T-helper 1 cell treated with Interleukin-12 subunit alpha and Interleukin-12 subunit beta and Interleukin-4 antibody, amounts not matched to agents 30 μg/mL and 1 μg/mL, for 36 hours (primary cell): ENCODE data around the gene SLC4A7.
A peak's percentile ranks its signal among the peaks of the same experiment; 100 is the strongest.
"Not testable (repeated sequence)": the region's sequence is repeated elsewhere in the genome, so short reads cannot be mapped to it uniquely, and the experiment has no call there.

Source experiments
- H3K27ac Mint-ChIP-seq: one replicate; pipeline ENCODE4 v1.8.0; 2021; ENCODE audit warnings: mild to moderate bottlenecking, mixed read lengths
- H3K27me3 Mint-ChIP-seq: one replicate; pipeline ENCODE4 v1.8.0; 2021; ENCODE audit warnings: low read depth, mixed read lengths
- H3K36me3 Mint-ChIP-seq: one replicate; pipeline ENCODE4 v1.8.0; 2021; ENCODE audit warnings: low read depth, mixed read lengths
- H3K4me1 Mint-ChIP-seq: one replicate; pipeline ENCODE4 v1.8.0; 2021; ENCODE audit warnings: low read depth, mixed read lengths
- H3K4me3 Mint-ChIP-seq: one replicate; pipeline ENCODE4 v1.8.0; 2021; ENCODE audit warnings: mild to moderate bottlenecking, moderate library complexity, mixed read lengths
- H3K9me3 Mint-ChIP-seq: one replicate; pipeline ENCODE4 v1.8.0; 2021; ENCODE audit warnings: mixed read lengths

The SLC4A7 gene

DNA sequence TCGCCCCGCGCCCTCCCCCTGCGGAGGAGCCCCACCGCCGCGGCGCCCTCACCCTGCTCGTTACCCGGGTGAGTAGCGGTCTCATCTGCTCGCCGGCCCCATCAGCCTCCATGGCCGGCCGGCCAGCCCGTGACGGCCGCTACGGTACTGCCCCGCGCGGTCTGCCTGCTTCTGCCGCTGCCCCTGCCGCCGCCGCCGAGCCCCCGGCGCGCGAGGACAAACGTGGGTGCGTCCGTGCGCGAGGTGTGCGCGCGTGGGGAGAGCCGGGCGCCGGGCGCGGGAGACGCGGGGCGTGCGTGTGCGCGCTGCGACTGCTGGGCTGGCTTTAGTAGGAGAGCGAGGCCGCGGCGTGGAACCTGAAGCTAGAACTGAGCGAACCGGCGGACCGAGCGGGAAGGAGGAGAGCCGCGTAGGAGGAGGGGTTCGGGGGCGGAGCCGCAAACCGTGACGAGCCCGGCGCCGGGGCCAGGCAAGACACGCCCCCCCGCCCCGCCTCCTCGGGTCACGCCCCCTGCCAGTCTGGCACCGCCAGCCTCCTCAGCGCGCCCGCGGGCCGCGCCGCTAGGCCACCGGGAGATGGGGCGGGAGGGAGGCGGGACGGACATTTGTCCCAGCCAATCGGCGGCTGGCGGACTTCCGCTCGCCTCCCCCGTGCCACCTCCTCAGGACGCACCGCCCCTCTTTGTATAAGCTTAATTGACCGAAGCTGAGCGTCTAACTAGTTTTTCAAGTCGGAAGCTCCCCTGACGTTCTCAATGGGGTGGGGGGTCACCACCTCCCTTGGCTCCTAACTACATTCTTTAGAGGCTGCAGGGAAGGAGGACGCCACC, at the start of gene SLC4A7:
Gene SLC4A7 (minus strand): TSS at position 370 of the 830 bp plus-strand sequence. CDS start 258 bp downstream, at position 112.
- Mint-ChIP-seq H3K27ac (peak within 1 kb of the TSS; percentile 91), H3K4me1 (peaks cover 30% of the 10 kb centered on the region), H3K36me3 (peaks cover 7% of the 10 kb centered on the region), H3K4me3 (peak within 1 kb of the TSS; percentile 99), H3K9me3 (no peaks in the 10 kb centered on the region), H3K27me3 (no peaks in the 10 kb centered on the region)

DNA sequence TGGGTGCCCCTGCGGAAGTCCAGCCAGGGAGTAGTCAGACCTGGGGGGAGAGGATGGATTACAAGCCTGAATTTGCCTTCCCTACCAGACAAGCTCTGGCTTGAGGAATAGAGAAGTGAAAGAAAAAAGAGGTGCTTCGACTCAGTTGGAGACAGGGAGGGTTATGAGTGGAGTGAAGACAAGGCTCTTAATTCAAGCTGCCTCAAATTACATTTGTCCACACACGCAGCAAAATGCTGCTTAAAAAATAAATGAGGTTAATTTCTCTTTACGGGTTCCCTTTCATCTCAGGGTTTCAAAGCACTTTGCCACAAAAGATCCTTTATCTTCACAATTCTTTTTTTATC, 49.0 kb upstream of the SLC4A7 start:
- peak overlapping the region; percentile 34 for H3K27ac Mint-ChIP-seq

DNA sequence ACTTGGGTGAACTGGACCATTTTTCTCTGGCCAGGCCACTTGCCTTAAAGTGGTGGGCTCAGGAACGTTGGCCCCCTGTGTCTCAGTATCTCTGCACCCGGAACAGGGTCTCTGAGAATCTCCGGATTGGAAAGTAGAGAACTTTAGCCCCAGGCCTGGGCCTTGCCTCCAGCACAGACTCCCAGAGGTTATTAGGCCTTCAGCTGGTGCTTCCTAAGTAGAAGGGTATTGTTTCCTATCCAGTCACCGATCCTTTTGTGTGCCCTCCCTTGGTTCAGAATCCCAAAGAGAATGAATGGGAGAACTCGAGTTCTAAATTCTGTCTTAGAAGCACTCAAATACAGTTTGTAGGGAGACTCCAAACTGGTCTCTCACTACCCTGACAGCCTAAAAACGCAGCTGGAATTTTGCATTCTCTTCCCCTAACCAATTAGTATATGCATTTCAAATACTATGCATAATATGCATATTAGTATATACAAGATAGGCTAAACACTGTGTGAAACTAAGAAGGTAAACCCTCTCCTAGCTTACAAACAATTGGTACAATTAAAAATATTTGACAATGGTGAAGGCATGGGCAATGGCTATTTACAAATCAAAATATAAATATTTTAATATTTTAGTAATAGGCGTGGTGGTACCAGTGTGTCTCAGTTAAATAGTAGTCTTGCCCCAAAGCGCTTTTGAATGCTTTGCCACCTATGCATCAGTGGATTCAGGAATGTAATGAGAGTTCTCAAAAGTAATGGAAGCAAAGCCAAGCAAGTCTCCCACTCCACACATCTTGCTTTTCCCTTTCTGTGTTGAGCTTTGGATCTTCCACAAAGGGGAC, 48.5 kb upstream of the SLC4A7 start:
- H3K9me3 Mint-ChIP-seq = peaks cover 3% of the 10 kb centered on the region
- H3K27ac Mint-ChIP-seq = peak overlapping the region; percentile 34
- no peak overlapping the region for H3K4me3 Mint-ChIP-seq
- H3K27me3 Mint-ChIP-seq = no peaks in the 10 kb centered on the region
- peaks cover 6% of the 10 kb centered on the region for H3K36me3 Mint-ChIP-seq
- H3K4me1 Mint-ChIP-seq = peaks cover 29% of the 10 kb centered on the region

More for the DNA sequence above, 49.0 kb upstream of the SLC4A7 start:
- Mint-ChIP-seq H3K4me3 (no peak overlapping the region), H3K4me1 (peaks cover 29% of the 10 kb centered on the region), H3K27me3 (no peaks in the 10 kb centered on the region), H3K9me3 (peaks cover 3% of the 10 kb centered on the region), H3K36me3 (peaks cover 6% of the 10 kb centered on the region)

DNA sequence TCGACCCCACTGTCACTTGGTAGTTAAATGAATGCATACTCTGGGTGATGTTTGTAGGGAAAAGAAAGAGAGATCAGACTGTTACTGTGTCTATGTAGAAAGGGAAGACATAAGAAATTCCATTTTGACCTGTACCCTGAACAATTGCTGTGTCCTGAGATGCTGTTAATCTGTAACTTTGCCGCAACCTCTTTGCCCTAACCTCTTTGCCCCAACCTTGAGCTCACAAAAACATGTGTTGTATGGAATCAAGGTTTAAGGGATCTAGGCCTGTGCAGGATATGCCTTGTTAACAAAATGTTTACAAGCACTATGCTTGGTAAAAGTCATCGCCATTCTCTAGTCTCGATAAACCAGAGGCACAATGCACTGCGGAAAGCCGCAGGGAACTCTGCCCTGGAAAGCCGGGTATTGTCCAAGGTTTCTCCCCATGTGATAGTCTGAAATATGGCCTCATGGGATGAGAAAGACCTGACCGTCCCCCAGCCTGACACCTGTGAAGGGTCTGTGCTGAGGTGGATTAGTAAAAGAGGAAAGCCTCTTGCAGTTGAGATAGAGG, 47.1 kb upstream of the SLC4A7 start:
- H3K27me3 Mint-ChIP-seq, H3K9me3 Mint-ChIP-seq, H3K36me3 Mint-ChIP-seq, H3K4me3 Mint-ChIP-seq, H3K27ac Mint-ChIP-seq: not testable (repeated sequence)
- H3K4me1 Mint-ChIP-seq = peaks cover 32% of the 10 kb centered on the region

DNA sequence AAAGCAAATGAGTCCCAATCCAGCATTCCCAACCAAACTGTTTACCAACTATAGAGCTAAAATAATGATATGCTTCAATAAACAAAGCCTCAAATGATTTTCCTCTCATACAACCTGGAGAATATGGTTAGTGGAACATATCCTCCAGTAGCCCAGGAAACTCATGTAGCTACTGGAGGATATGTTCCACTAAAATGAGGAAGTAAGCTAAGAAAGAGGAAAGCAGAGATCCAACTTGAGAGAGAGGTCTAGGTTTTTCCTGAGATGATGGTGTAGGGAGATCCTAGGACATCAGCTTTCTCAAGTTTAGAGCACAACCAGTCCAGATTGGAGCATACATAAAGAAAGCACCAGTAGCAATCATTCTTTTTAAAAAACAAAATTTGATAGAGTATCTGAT, 44.6 kb upstream of the SLC4A7 start:
- Mint-ChIP-seq H3K4me1 (peaks cover 19% of the 10 kb centered on the region), H3K4me3 (no peak overlapping the region), H3K27ac (no peak overlapping the region), H3K36me3 (no peaks in the 10 kb centered on the region), H3K9me3 (no peaks in the 10 kb centered on the region), H3K27me3 (no peaks in the 10 kb centered on the region)

DNA sequence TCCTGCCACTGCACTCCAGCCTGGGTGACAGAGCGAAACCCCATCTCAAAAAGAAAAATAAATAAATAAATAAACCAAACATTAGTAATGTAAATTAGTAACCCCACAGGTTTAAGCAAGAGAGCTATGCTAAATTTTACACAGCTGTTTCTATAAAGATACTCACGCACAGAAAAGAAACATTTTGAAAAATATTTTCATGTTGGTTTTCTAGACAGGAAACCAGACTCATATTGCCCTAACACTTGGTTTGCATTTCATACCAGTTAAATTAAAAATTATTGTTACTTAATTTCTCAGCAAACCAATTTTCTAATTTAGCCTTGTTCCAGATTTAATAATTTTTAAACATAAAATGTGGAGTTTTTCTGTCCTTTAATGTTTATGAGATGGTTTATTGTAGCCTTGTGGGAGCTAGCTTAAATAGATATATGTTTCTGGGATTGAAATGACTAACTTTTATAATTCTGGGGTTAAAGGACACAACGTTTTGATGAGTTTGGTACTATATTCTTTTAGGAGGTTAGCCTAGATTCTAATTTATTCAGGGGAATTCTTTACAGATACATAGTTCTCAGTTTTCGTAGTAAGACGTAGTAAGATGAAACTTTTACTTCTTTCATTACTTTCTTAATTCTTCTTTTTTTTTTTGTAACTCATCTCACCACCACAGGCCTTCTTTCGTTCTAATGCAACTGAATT, 42.6 kb upstream of the SLC4A7 start:
- no peaks in the 10 kb centered on the region for H3K9me3 Mint-ChIP-seq
- no peak overlapping the region for H3K27ac Mint-ChIP-seq
- no peak overlapping the region for H3K4me3 Mint-ChIP-seq
- H3K36me3 Mint-ChIP-seq = no peaks in the 10 kb centered on the region
- peaks cover 10% of the 10 kb centered on the region for H3K4me1 Mint-ChIP-seq
- no peaks in the 10 kb centered on the region for H3K27me3 Mint-ChIP-seq

DNA sequence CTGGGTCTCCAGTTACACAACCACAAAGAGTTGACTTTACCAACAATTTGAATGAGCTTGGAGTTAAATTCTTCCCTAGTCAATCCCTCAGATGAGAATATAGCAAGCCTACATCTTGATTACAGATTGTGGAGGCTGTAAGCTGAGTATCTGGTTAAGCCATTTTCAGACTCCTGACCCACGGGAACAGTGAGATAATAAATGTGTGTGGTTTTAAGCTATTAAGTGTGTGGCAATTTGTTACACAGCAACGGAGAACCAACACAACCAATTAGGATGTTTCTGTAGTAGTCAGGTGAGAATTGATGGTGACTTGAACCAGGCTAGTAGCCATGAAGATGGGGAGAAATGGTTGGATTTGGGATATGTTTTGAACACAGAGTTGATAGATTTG, 37.7 kb upstream of the SLC4A7 start:
- Mint-ChIP-seq H3K9me3 (no peaks in the 10 kb centered on the region), H3K4me3 (no peak overlapping the region), H3K36me3 (no peaks in the 10 kb centered on the region), H3K27me3 (no peaks in the 10 kb centered on the region), H3K27ac (no peak overlapping the region), H3K4me1 (peaks cover 3% of the 10 kb centered on the region)

DNA sequence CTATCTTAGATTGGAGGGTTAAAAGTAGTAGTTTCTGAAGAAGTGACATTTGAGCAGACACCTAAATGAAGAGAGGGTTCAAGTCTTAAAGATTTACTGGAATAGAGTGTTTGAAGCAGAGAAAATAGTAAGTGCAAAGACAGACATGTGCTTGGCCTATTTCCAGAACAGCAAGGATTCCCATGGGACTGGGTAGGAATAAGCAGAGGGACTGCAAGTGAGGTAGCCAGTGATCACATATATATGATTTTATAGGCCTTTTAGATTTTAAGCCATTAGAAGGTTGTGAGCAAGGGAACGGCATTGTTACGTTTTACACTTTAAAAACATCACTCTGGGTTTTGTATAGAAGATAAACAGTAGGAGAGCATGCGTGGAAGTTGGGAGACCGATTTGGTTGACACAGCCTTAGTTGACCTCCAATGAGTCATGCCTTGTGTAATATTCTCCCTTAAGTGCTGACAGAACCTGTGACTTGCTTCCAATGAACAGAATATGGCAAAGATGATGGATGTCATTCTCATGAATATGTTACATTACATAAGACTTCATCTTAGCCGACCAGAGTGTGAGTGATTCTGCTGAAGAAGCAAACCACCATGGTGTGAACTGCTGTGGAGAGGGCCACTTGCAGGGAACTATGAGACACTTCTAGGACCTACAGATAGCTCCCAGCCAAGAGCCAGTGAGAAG, 37.1 kb upstream of the SLC4A7 start:
- H3K36me3 Mint-ChIP-seq = no peaks in the 10 kb centered on the region
- no peaks in the 10 kb centered on the region for H3K27me3 Mint-ChIP-seq
- peaks cover 2% of the 10 kb centered on the region for H3K4me1 Mint-ChIP-seq
- no peaks in the 10 kb centered on the region for H3K9me3 Mint-ChIP-seq
- no peak overlapping the region for H3K27ac Mint-ChIP-seq
- H3K4me3 Mint-ChIP-seq = no peak overlapping the region

DNA sequence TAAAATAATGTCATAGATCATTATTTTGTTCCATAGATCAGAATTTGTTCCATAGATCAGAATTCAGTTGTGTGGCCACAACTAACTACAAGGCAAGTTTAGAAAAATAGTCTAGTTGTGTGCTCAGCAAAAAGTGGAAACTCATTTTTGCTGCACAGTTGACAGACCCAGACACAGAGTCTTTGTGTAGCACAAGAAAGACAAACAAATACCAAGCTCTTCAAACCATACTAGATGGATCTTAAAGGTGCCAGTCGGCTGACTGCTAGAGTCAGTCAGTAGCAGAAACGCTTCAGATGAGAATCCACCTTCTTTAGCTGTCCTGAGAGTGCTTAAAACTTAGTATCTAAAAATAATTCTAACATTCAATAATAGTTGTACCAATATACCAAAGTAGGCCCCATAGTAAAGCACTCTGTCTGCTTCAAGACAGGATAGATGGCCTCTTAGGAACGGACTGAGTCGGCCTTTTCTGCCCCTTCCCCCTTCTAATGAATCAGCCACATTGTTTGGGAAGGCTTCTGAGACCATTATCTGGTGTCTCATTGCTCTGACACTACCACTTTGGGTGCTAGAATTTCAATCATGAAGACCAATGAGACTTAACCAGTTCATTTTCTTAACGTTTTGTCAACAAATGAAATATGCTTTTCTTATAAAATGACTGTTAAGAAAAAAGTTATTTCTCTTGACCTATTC, 27.7 kb upstream of the SLC4A7 start:
- Mint-ChIP-seq H3K4me3 (no peak overlapping the region), H3K9me3 (no peaks in the 10 kb centered on the region), H3K27me3 (no peaks in the 10 kb centered on the region), H3K27ac (no peak overlapping the region), H3K36me3 (no peaks in the 10 kb centered on the region), H3K4me1 (no peaks in the 10 kb centered on the region)

DNA sequence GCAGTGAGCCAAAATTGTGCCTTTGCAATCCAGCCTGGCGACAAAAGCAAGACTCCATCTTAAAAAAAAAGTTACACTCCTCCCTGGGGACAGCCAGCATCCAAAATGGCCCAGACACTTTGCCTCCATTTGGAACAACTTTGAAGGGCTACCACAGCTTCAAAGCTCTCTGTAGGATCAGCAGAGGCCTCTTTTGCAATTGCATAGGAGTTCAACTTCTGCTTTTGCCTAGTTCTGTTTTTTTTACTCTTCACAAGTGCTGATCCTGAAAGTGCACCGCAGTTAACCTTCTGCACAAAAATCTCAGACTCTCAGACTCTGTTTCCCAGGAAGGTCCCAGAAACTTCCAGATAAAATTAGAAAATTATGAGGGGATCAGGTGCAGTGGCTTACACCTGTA, 25.2 kb upstream of the SLC4A7 start:
- Mint-ChIP-seq H3K4me3 (no peak overlapping the region), H3K9me3 (no peaks in the 10 kb centered on the region), H3K36me3 (no peaks in the 10 kb centered on the region), H3K27ac (no peak overlapping the region), H3K4me1 (no peaks in the 10 kb centered on the region), H3K27me3 (no peaks in the 10 kb centered on the region)

DNA sequence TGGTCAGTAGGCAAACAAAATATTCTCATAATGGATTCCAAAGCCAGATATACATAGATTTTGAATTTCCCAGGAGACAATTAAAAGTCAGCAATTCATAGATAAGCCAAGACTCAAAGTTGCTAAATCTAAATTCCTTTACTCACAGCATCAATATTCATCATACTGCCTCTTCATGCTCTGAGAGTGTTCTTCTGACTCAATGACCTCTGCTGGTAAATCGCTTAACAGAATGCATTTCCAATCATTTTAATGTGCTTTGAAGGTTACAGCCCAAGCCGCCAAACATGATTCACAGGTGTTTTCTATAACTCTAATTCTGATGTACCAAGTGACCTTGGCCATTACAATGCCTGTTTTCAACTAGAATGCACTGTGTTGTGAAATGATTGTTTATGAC, 24.2 kb upstream of the SLC4A7 start:
- Mint-ChIP-seq H3K4me3 (no peak overlapping the region), H3K9me3 (no peaks in the 10 kb centered on the region), H3K27me3 (no peaks in the 10 kb centered on the region), H3K36me3 (no peaks in the 10 kb centered on the region), H3K27ac (no peak overlapping the region), H3K4me1 (no peaks in the 10 kb centered on the region)

DNA sequence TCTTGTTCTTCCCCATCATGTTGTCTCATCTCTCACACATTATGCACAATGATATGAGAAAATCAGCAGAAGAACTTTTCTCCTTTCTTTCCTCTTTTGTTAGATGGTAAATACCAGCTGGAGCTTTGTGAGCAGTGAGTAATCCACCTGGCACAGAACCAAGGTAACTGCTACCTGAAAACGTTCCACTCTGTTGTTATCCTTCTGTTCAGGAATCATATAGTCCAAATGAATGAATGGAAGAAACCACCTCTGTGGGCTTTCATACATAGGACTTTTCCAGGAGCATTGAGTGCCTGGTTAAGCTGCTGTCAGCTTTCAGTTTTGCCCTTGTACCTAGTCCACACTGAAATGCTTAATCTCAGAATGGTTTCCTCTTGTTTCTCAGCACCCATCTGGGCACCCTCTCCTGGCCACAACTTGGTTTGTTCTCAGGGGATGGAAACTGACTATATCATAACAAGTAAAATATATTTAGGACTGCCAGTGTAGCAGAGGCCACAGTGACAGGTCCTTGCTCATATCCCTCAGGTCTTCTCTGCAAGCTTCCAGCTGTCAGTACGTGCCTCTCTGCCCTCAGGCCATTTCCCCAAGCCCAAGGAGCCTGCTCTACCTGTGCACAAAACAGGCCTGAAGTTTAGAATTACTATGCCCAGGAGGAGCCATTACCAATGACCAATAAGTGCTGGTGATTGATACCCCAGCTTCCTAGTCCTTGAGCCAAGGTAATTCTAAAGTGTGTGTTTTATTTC, 23.5 kb upstream of the SLC4A7 start:
- Mint-ChIP-seq H3K9me3 (no peaks in the 10 kb centered on the region), H3K36me3 (no peaks in the 10 kb centered on the region), H3K4me3 (no peak overlapping the region), H3K4me1 (no peaks in the 10 kb centered on the region), H3K27ac (no peak overlapping the region), H3K27me3 (no peaks in the 10 kb centered on the region)

DNA sequence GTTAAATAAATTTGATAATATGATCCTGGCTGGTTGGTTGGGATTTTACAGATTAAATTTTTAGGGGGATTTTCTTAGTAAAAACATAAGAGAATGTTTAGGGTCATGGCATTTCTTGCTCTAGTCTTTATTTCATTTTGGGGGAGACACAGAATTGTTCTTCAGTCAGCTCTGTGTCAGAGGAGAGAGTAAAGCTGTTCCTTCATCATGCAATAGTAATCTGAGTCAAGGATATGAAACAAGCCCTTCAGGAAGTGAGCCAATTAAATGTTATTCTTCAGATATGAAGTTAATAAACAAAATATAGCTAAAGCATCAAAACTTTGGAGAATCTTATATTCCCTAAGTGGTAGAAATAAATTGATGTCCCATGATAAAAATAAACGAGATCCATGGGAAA, 22.9 kb upstream of the SLC4A7 start:
- Mint-ChIP-seq H3K36me3 (no peaks in the 10 kb centered on the region), H3K27me3 (no peaks in the 10 kb centered on the region), H3K27ac (no peak overlapping the region), H3K9me3 (no peaks in the 10 kb centered on the region), H3K4me1 (no peaks in the 10 kb centered on the region), H3K4me3 (no peak overlapping the region)
